CD4-positive, alpha-beta T cell treated with Interferon alpha-2 for 1 hour (primary cell): Measurements from ENCODE around the gene TAGLN2.
A peak's percentile ranks its signal among the peaks of the same experiment; 100 is the strongest.

Experiments used
- DNase-seq, 2 donors: peaks; one replicate each; pipeline ENCODE4 v3.0.0-alpha.2; 2020 to 2022

Gene TAGLN2

GRCh38 chr1:159934136-159935039 lies 9.1 kb upstream of the TAGLN2 start:
- DNase-seq: no peak

GRCh38 chr1:159933347-159933746 lies 8.0 kb upstream of the TAGLN2 start:
- no peak for DNase-seq

GRCh38 chr1:159932296-159933285 lies 7.3 kb upstream of the TAGLN2 start:
- no peak for DNase-seq

GRCh38 chr1:159931795-159932173 lies 6.5 kb upstream of the TAGLN2 start:
- DNase-seq: no peak

- DNase-seq: no peak
These were observed 5.9 kb upstream of the TAGLN2 start for GRCh38 chr1:159931101-159931794.

GRCh38 chr1:159930634-159931033 lies 5.3 kb upstream of the TAGLN2 start:
- no peak for DNase-seq

- no peak for DNase-seq
These were observed 4.9 kb upstream of the TAGLN2 start for GRCh38 chr1:159930216-159930615.

- no peak for DNase-seq
These were observed 4.1 kb upstream of the TAGLN2 start for GRCh38 chr1:159929155-159930051.

- DNase-seq: no peak
These were observed 3.3 kb upstream of the TAGLN2 start for GRCh38 chr1:159928491-159929050.

GRCh38 chr1:159927849-159928431 lies 2.6 kb upstream of the TAGLN2 start:
- DNase-seq: no peak

- DNase-seq: no peak
These were observed 2.0 kb upstream of the TAGLN2 start for GRCh38 chr1:159927211-159927848.

GRCh38 chr1:159925719-159926078 lies 392 bp upstream of the TAGLN2 start:
- no peak for DNase-seq

- peak; percentile 82 for DNase-seq
These were observed 1.1 kb downstream of the TAGLN2 start for GRCh38 chr1:159924025-159924790.

- DNase-seq: peak; percentile 95 to 97
These were observed 1.9 kb downstream of the TAGLN2 start for GRCh38 chr1:159923203-159924024.

GRCh38 chr1:159922511-159923202 lies 2.6 kb downstream of the TAGLN2 start:
- peak in 1 of 2 donors; percentile 36 for DNase-seq

- DNase-seq: peak; percentile 52 to 75
These were observed 3.4 kb downstream of the TAGLN2 start for GRCh38 chr1:159921700-159922504.

- peak in 1 of 2 donors; percentile 44 for DNase-seq
These were observed 4.1 kb downstream of the TAGLN2 start for GRCh38 chr1:159921251-159921650.
